ENCODE results near the gene ALDH1A3. TPM values are rescaled to one million over a fixed set of nuclear protein-coding genes. Genes with fewer than 3 reads are reported as not detected.

The ALDH1A3 gene
- total RNA-seq (10 to 100 TPM; 18.9 to 21.6 TPM), polyA plus RNA-seq (ENCODE audit: insufficient read length in 2 of 2) (1 to 10 TPM; 2.5 to 5.7 TPM)
- long read RNA-seq, donor 1, partial matches to known transcripts, result 5 of 6 reads
- long read RNA-seq, donor 1, other reads (novel, unspliced or antisense), result 0 of 6 reads
- long read RNA-seq, donor 2, result 0 reads
- long read RNA-seq, donor 3, result 0 reads
- long read RNA-seq, donor 4, result 0 reads

DNA sequence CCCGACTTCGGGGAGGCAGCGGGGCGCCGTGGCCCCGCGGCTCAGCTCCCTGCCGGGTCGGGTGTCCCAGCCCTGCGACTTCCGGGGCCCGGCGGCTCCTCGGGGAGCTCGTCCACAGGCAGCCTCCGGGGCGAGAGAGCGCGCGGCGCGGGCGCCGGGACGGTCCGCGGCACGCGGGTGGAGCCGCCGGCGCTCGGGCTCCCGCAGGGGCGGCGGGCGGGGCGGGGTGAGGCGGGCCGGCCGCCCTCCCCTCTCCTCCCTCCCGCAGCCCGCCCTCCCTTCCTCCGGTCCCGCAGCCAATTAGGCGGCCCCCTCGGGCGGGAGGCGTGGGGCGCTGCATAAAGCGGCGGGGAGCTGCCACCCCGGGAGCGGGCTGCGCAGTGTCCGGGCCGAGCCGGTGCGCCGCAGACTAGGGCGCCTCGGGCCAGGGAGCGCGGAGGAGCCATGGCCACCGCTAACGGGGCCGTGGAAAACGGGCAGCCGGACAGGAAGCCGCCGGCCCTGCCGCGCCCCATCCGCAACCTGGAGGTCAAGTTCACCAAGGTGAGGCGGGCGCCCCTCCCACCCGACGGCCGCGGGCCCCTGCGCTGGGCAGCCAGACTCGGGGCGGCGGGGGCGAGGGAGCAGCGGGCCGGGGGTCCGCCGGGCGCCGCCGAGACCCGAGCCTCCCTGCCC, at the start of gene ALDH1A3:
Gene ALDH1A3 (plus strand): TSS at position 368 of the 675 bp plus-strand sequence. CDS start 77 bp downstream, at position 445.
- peak in 1 of 6 donors; percentile 29 for DNase-seq (ENCODE audit: low read depth in 4 of 6, low spot score in 6 of 6)
- no peak within 1 kb of the TSS for H3K27ac ChIP-seq (ENCODE audit: low read depth, low read length)
- H3K36me3 ChIP-seq (ENCODE audit: control insufficient read depth, insufficient read depth, low read length), result no peaks in the 10 kb centered on the region
- H3K9me3 ChIP-seq (ENCODE audit: control insufficient read depth, insufficient read depth, low read length), result no peaks in the 10 kb centered on the region
- peaks cover 8% of the 10 kb centered on the region for H3K4me1 ChIP-seq (ENCODE audit: control insufficient read depth, insufficient read depth, low read length)
- WGBS (ENCODE audit: insufficient coverage), result under 1% methylated on average over 91 of the region's 93 CpGs
- peaks cover 59% of the 10 kb centered on the region for H3K27me3 ChIP-seq (ENCODE audit: control insufficient read depth, insufficient read depth, low read length)
- H3K4me3 ChIP-seq (ENCODE audit: low read depth, low read length), result peak within 1 kb of the TSS; percentile 32

DNA sequence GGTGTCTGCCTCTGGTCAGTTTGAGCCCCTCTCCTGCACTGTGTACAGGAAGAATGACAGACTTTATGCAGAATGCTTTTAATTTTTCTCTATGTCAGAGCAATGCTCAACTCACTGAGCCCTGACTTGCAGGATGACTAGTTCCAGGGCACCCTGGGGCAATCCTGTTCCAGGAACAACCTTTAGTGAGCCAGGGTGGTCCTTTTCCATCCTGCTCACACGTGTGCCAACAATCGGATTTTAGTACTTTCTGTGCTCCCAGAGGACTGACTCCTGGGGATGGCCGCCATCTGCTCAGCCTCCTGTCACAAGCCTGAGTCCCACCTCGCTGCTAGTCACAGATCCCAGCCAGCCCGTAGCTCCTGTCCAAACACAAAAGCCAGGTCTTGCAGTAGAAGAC, 48.2 kb upstream of the ALDH1A3 start:
- Histone ChIP-seq H3K27ac (ENCODE audit: low read depth, low read length) (no peak overlapping the region), H3K9me3 (ENCODE audit: control insufficient read depth, insufficient read depth, low read length) (peaks cover 3% of the 10 kb centered on the region), H3K36me3 (ENCODE audit: control insufficient read depth, insufficient read depth, low read length) (no peaks in the 10 kb centered on the region), H3K4me1 (ENCODE audit: control insufficient read depth, insufficient read depth, low read length) (no peaks in the 10 kb centered on the region), H3K27me3 (ENCODE audit: control insufficient read depth, insufficient read depth, low read length) (no peaks in the 10 kb centered on the region), H3K4me3 (ENCODE audit: low read depth, low read length) (no peak overlapping the region)
- DNase-seq (ENCODE audit: low read depth in 4 of 6, low spot score in 6 of 6), result peak in 1 of 6 donors; percentile 28
- WGBS (ENCODE audit: insufficient coverage), result 62% methylated on average over 4 of the region's 5 CpGs

DNA sequence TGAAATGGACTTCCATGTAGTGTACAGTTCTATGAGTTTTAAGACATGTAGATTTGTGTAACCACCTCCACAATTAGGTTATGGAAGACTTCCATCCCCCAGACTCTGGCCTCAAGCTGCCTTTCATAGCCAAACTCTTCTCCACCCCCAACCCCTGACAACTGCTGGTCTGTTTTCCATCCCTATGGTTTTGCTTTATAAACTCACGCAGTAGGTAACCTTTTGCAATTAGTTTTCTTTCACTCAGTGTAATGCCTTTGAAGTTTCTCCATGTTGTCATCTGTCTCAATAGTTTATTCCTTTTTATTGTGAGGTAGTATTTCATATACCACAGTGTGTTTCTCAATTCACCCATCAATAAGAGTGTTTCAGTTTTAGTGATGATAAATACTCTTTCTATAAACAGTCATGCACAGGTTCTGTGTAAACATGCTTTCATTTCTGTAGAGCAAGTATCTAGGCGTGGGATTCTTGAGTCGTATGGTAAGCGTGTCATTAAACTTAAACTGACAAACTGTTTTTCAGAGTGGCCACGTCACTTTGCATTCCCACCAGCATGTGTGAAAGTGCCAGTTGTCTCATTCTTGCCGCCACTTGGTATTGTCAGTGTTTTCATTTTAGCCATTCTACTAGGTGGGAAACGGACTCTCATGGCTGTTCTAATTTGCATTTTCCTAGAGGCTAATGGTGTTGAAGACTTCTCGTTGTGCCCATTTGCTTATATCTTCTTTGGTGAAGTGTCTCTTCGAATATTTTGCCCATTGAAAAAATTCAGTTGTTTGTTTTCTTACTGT, 47.3 kb upstream of the ALDH1A3 start:
- H3K36me3 ChIP-seq (ENCODE audit: control insufficient read depth, insufficient read depth, low read length), result no peaks in the 10 kb centered on the region
- H3K4me3 ChIP-seq (ENCODE audit: low read depth, low read length), result no peak overlapping the region
- no peaks in the 10 kb centered on the region for H3K4me1 ChIP-seq (ENCODE audit: control insufficient read depth, insufficient read depth, low read length)
- WGBS (ENCODE audit: insufficient coverage), result 96% methylated on average over 5 of the region's 9 CpGs
- no peak for DNase-seq (ENCODE audit: low read depth in 4 of 6, low spot score in 6 of 6)
- H3K9me3 ChIP-seq (ENCODE audit: control insufficient read depth, insufficient read depth, low read length), result peaks cover 3% of the 10 kb centered on the region
- H3K27ac ChIP-seq (ENCODE audit: low read depth, low read length), result no peak overlapping the region
- H3K27me3 ChIP-seq (ENCODE audit: control insufficient read depth, insufficient read depth, low read length), result no peaks in the 10 kb centered on the region

DNA sequence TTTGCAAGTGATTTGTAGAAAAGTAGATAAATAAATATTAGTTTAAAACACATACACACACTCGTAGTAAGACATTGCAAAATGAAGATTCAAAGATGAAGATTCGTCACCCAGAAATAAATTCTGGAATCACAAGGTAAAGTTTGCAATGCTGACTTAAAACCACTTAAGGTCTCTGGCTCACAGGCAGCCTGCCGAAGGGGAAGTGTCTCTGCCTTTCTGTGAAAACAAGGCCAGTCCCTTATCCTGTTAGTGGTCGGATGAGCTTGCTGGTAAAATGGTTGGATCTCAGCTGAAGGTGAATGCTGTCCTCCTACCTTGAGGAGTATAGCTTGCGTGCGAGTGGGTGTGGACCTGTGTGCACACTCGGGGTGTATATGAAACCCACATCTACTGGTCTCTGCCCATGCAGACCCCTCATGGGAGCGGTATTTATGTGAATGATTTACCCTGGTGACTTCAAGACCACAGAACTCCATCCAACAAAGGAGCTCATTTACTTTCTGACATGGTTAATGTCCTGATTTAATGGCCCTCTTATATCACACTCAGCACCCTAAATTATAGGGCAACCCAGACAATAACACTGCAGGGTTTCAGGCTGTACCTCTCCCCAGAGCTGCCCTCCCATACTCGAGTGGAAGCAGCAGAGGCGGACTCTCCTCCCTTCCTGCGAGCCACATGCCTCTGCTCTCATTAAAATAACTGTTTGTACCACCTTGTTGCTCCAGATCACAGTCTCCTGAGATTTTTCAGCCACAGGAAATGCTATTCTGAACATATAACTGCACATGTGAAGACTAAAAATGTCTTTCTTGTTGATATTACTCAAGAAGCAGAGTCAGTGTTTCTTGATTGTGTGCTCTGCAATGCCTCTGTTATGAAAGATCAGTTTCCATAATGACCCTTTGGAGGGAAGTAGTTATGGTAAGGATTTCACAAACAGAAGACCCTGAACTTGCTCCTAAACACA, 45.9 kb upstream of the ALDH1A3 start:
- no peaks in the 10 kb centered on the region for H3K4me1 ChIP-seq (ENCODE audit: control insufficient read depth, insufficient read depth, low read length)
- peak in 1 of 6 donors; percentile 14 for DNase-seq (ENCODE audit: low read depth in 4 of 6, low spot score in 6 of 6)
- no peak overlapping the region for H3K4me3 ChIP-seq (ENCODE audit: low read depth, low read length)
- H3K27me3 ChIP-seq (ENCODE audit: control insufficient read depth, insufficient read depth, low read length), result no peaks in the 10 kb centered on the region
- H3K27ac ChIP-seq (ENCODE audit: low read depth, low read length), result no peak overlapping the region
- H3K36me3 ChIP-seq (ENCODE audit: control insufficient read depth, insufficient read depth, low read length), result no peaks in the 10 kb centered on the region
- no peaks in the 10 kb centered on the region for H3K9me3 ChIP-seq (ENCODE audit: control insufficient read depth, insufficient read depth, low read length)
- WGBS (ENCODE audit: insufficient coverage), result 39% methylated on average over 5 of the region's 11 CpGs

DNA sequence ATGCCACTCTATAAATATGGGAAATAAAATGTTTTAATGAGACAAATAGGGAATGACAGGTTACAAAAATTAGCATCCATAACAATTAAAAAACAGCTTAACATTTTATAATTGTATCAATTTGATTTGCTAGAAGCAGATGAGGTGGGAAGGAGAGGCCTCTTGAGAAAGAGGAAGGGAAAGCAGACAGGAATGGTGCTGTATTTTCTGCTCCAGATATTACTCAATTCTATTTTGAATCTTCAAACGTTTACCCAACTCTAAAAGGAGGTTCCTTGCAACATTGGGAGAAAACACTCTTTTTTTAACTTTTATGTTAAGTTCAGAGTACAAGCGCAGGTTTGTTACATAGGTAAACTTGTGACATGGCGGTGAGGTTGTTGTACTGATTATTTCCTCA, 44.9 kb upstream of the ALDH1A3 start:
- H3K4me1 ChIP-seq (ENCODE audit: control insufficient read depth, insufficient read depth, low read length), result no peaks in the 10 kb centered on the region
- no peaks in the 10 kb centered on the region for H3K9me3 ChIP-seq (ENCODE audit: control insufficient read depth, insufficient read depth, low read length)
- DNase-seq (ENCODE audit: low read depth in 4 of 6, low spot score in 6 of 6), result no peak
- H3K4me3 ChIP-seq (ENCODE audit: low read depth, low read length), result no peak overlapping the region
- H3K36me3 ChIP-seq (ENCODE audit: control insufficient read depth, insufficient read depth, low read length), result no peaks in the 10 kb centered on the region
- H3K27ac ChIP-seq (ENCODE audit: low read depth, low read length), result no peak overlapping the region
- WGBS (ENCODE audit: insufficient coverage), result no CpG with 5 or more reads among the region's 3 CpGs
- H3K27me3 ChIP-seq (ENCODE audit: control insufficient read depth, insufficient read depth, low read length), result no peaks in the 10 kb centered on the region

DNA sequence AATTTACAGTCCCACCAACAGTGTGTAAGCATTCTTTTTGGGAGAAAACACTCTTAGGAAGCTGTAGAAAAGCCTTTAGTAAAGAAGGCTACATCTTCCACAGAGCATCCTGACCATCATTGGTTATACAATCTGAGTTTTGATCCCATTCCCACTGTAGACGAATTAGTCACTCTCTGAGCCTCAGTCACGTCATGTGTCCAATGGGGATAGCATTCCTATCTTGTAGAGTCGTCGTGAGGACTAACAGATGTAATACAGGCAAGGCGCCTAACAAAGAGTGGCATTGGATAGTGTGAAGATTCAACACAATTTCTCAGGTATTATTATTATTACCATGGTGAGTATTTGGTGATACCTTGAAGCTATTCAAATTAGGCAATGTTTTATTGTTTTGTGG, 44.0 kb upstream of the ALDH1A3 start:
- Histone ChIP-seq H3K9me3 (ENCODE audit: control insufficient read depth, insufficient read depth, low read length) (no peaks in the 10 kb centered on the region), H3K27me3 (ENCODE audit: control insufficient read depth, insufficient read depth, low read length) (no peaks in the 10 kb centered on the region), H3K27ac (ENCODE audit: low read depth, low read length) (no peak overlapping the region), H3K4me3 (ENCODE audit: low read depth, low read length) (no peak overlapping the region), H3K4me1 (ENCODE audit: control insufficient read depth, insufficient read depth, low read length) (no peaks in the 10 kb centered on the region), H3K36me3 (ENCODE audit: control insufficient read depth, insufficient read depth, low read length) (no peaks in the 10 kb centered on the region)
- no CpG with 5 or more reads among the region's 5 CpGs for WGBS (ENCODE audit: insufficient coverage)
- DNase-seq (ENCODE audit: low read depth in 4 of 6, low spot score in 6 of 6), result no peak

DNA sequence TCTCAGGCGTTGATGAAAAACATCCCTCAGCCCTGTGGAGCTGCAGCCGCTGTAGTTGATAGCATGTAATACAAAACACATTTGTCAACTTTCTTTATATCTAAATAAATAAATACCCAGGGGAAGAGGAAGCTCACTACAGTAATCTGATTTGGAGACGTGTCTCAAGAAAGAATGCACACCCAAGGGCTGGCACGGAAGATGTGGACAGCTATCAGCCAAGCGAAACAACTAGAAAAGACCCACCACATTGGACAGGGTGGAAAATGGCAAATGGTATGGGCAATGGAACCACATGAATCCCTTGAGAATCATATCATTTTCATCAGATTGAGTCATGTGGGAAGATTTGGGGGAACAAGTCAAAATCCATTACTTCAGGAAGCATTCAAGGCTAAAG, 43.1 kb upstream of the ALDH1A3 start:
- H3K4me1 ChIP-seq (ENCODE audit: control insufficient read depth, insufficient read depth, low read length), result no peaks in the 10 kb centered on the region
- no peak overlapping the region for H3K27ac ChIP-seq (ENCODE audit: low read depth, low read length)
- 60% methylated on average over 2 of the region's 5 CpGs for WGBS (ENCODE audit: insufficient coverage)
- no peaks in the 10 kb centered on the region for H3K9me3 ChIP-seq (ENCODE audit: control insufficient read depth, insufficient read depth, low read length)
- no peaks in the 10 kb centered on the region for H3K27me3 ChIP-seq (ENCODE audit: control insufficient read depth, insufficient read depth, low read length)
- H3K4me3 ChIP-seq (ENCODE audit: low read depth, low read length), result no peak overlapping the region
- no peak for DNase-seq (ENCODE audit: low read depth in 4 of 6, low spot score in 6 of 6)
- H3K36me3 ChIP-seq (ENCODE audit: control insufficient read depth, insufficient read depth, low read length), result no peaks in the 10 kb centered on the region

DNA sequence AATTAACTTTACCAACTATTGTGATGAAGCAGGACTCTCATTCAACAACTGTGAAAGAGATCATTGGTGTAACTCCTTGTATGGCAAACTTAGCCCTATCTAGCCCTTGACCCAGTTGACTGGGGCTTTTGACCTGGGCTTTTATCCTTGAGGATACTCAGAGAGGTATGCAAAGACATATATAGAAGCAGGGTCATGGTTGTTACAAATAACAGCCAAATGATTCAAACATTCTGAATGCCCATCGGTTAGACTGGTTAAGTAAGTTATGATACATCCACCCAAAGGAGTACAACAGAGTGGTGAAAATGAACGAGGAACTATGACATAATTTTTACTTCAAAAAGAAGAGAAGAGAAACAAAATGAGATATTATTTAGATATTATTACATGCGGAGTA, 38.2 kb upstream of the ALDH1A3 start:
- no peak for DNase-seq (ENCODE audit: low read depth in 4 of 6, low spot score in 6 of 6)
- no peak overlapping the region for H3K4me3 ChIP-seq (ENCODE audit: low read depth, low read length)
- no peaks in the 10 kb centered on the region for H3K9me3 ChIP-seq (ENCODE audit: control insufficient read depth, insufficient read depth, low read length)
- H3K27me3 ChIP-seq (ENCODE audit: control insufficient read depth, insufficient read depth, low read length), result no peaks in the 10 kb centered on the region
- H3K36me3 ChIP-seq (ENCODE audit: control insufficient read depth, insufficient read depth, low read length), result no peaks in the 10 kb centered on the region
- no CpG with 5 or more reads among the region's 3 CpGs for WGBS (ENCODE audit: insufficient coverage)
- H3K4me1 ChIP-seq (ENCODE audit: control insufficient read depth, insufficient read depth, low read length), result no peaks in the 10 kb centered on the region
- no peak overlapping the region for H3K27ac ChIP-seq (ENCODE audit: low read depth, low read length)
